ENCODE measurements around the gene WDR62. TPM values are rescaled to one million over a fixed set of nuclear protein-coding genes. Genes with fewer than 3 reads are reported as not detected.

The WDR62 gene
- total and polyA plus RNA-seq, 7 donors: 0.81 to 7.2 (median 2.6) TPM

- intact Hi-C loops (cut with DNase I): no loop called here
- H3K9me3 ChIP-seq: no peaks in the 10 kb centered on the region
- H3K4me1 ChIP-seq: no peaks in the 10 kb centered on the region
- 73 to 91% (median 89%) methylated on average over 13 of the region's 13 CpGs for WGBS, 3 donors
- H3K27ac ChIP-seq: no peak overlapping the region
- no peak for TF ChIP-seq CTCF (IDR thresholded peaks at IDR 0.05)
- no peak overlapping the region for H3K4me3 ChIP-seq
- H3K36me3 ChIP-seq (ENCODE audit: insufficient read depth in 1 of 2, low read depth in 1 of 2): no peaks in the 10 kb centered on the region
- H3K27me3 ChIP-seq (ENCODE audit: insufficient read depth in 3 of 3, low read length in 2 of 3): no peaks in the 10 kb centered on the region
- DNase-seq (no peak), ATAC-seq (no peak)
Observed at GRCh38 chr19:36090910-36091695, 36.4 kb downstream of the WDR62 start.

GRCh38 chr19:36092566-36092965, 37.9 kb downstream of the WDR62 start:
- DNase-seq (no peak), ATAC-seq (no peak)
- intact Hi-C loops (cut with DNase I): no loop called here
- Histone ChIP-seq H3K36me3 (ENCODE audit: insufficient read depth in 1 of 2, low read depth in 1 of 2) (no peaks in the 10 kb centered on the region), H3K4me3 (no peak overlapping the region), H3K27me3 (ENCODE audit: insufficient read depth in 3 of 3, low read length in 2 of 3) (no peaks in the 10 kb centered on the region), H3K9me3 (no peaks in the 10 kb centered on the region), H3K27ac (no peak overlapping the region), H3K4me1 (no peaks in the 10 kb centered on the region)
- 92 to 94% (median 92%) methylated on average over 7 of the region's 7 CpGs for WGBS, 3 donors
- TF ChIP-seq CTCF (IDR thresholded peaks at IDR 0.05): no peak

- no peaks in the 10 kb centered on the region for H3K27me3 ChIP-seq (ENCODE audit: insufficient read depth in 3 of 3, low read length in 2 of 3)
- H3K4me1 ChIP-seq: no peaks in the 10 kb centered on the region
- ATAC-seq: no peak
- whole genome bisulfite sequencing, 3 donors: 85 to 97% (median 91%) methylated on average over 5 of the region's 5 CpGs
- no peak for DNase-seq
- H3K4me3 ChIP-seq: no peak overlapping the region
- H3K36me3 ChIP-seq (ENCODE audit: insufficient read depth in 1 of 2, low read depth in 1 of 2): no peaks in the 10 kb centered on the region
- H3K27ac ChIP-seq: no peak overlapping the region
- TF ChIP-seq CTCF (IDR thresholded peaks at IDR 0.05): no peak
- no peaks in the 10 kb centered on the region for H3K9me3 ChIP-seq
- intact Hi-C loops (cut with DNase I): no loop called here
Observed at GRCh38 chr19:36093146-36093662, 38.5 kb downstream of the WDR62 start.

GRCh38 chr19:36093687-36094086, 39.0 kb downstream of the WDR62 start:
- no peak for TF ChIP-seq CTCF (IDR thresholded peaks at IDR 0.05)
- WGBS, 3 donors: 63 to 81% (median 66%) methylated on average over 6 of the region's 6 CpGs
- DNase-seq: no peak
- no peaks in the 10 kb centered on the region for H3K36me3 ChIP-seq (ENCODE audit: insufficient read depth in 1 of 2, low read depth in 1 of 2)
- no peak overlapping the region for H3K27ac ChIP-seq
- H3K4me3 ChIP-seq: no peak overlapping the region
- H3K9me3 ChIP-seq: no peaks in the 10 kb centered on the region
- no peak for ATAC-seq
- H3K27me3 ChIP-seq (ENCODE audit: insufficient read depth in 3 of 3, low read length in 2 of 3): no peaks in the 10 kb centered on the region
- intact Hi-C loops (cut with DNase I): no loop called here
- H3K4me1 ChIP-seq: no peaks in the 10 kb centered on the region

All from psoas muscle (tissue), 8 donors.